Measurements from ENCODE around the gene DNM3. TPM values are rescaled to one million over a fixed set of nuclear protein-coding genes. Genes with fewer than 3 reads are reported as not detected.

DNM3 gene
- total and polyA plus RNA-seq, 10 of the 15 experiments (the other 5 are each of a cell fraction or from before 2014, with no cell fraction given) = 0.03 to 1.5 (median 0.08) TPM; not detected in 3

GRCh38 chr1:172308577-172308976, 467.3 kb downstream of the DNM3 start:
- DNase-seq (ENCODE audit: low read depth, low spot score) (no peak), ATAC-seq (no peak), FAIRE-seq (no peak)
- ChIA-PET POLR2A (interaction anchor here (0.8 kb wide), 1 partner anchor 11 kb away, joined by 4 read pairs; no protein-coding TSS in a partner anchor), CTCF (interaction anchor here (0.7 to 1.2 kb wide), 6 partner anchors 15 to 1063 kb away, joined by 3 read pairs; no protein-coding TSS in a partner anchor), SMC1A (ENCODE audit: uncharacterized antibody, unreplicated experiment) (interaction anchor here (0.7 to 1.4 kb wide), 5 partner anchors 15 to 90 kb away, joined by 3 to 4 read pairs (median 3); no protein-coding TSS in a partner anchor), RAD21 (ENCODE audit: unreplicated experiment) (interaction anchor here (0.9 kb wide), 1 partner anchor 72 kb away, joined by 4 read pairs; no protein-coding TSS in a partner anchor)
- BruUV-seq (replicated peaks) = no TSS peak
- in situ Hi-C loops (cut with MboI) = no loop called here
- Histone ChIP-seq H3K9me3 (replicated peaks; ENCODE audit: control insufficient read depth, insufficient read depth, low read length) (no peaks in the 10 kb centered on the region), H3K4me1 (ENCODE audit: control insufficient read depth, insufficient read depth, low read length) (no peaks in the 10 kb centered on the region), H2AFZ (ENCODE audit: control insufficient read depth, low read depth, low read length) (no peak overlapping the region), H3K27ac (ENCODE audit: control insufficient read depth, insufficient read depth) (no peak overlapping the region), H3K4me3 (no peak overlapping the region), H3K9ac (ENCODE audit: control insufficient read depth, insufficient read depth, low read length) (no peak overlapping the region), H4K20me1 (ENCODE audit: control insufficient read depth, insufficient read depth) (no peaks in the 10 kb centered on the region), H3K79me2 (ENCODE audit: control insufficient read depth, insufficient read depth, low read length) (no peaks in the 10 kb centered on the region), H3K27me3 (replicated peaks in 1 of 2; ENCODE audit: control insufficient read depth in 2 of 2, insufficient read depth in 2 of 2, low read length in 1 of 2) (no peaks in the 10 kb centered on the region), H3K4me2 (ENCODE audit: control insufficient read depth, insufficient read depth) (no peak overlapping the region), H3K36me3 (ENCODE audit: control insufficient read depth in 2 of 2, insufficient read depth in 2 of 2, low read length in 1 of 2) (no peaks in the 10 kb centered on the region)
- WGBS (ENCODE audit: insufficient coverage, insufficient replicate concordance, low lambda C conversion rate, missing lambda C conversion rate) = 70% methylated on average over 4 of the region's 4 CpGs
- intact Hi-C loops (cut with micrococcal nuclease; ENCODE audit: unreplicated experiment) = no loop called here
- no peak for TF ChIP-seq NR2C2 (IDR thresholded peaks at IDR 0.05; ENCODE audit: borderline replicate concordance, control insufficient read depth, insufficient read length, low read depth)
- no peak for TF ChIP-seq BHLHE40 (IDR thresholded peaks at IDR 0.05; ENCODE audit: borderline replicate concordance in 1 of 2, low read depth in 2 of 2, low read length in 1 of 2)
- no peak for TF ChIP-seq TARDBP (IDR thresholded peaks at IDR 0.05; ENCODE audit: borderline replicate concordance)
- no peak for TF ChIP-seq MTA2 (IDR thresholded peaks at IDR 0.05; ENCODE audit: low read depth)
- no peak for TF ChIP-seq CEBPZ (IDR thresholded peaks at IDR 0.05; ENCODE audit: low read depth, low read length)
- no peak for TF ChIP-seq FOXK2 (IDR thresholded peaks at IDR 0.05)
- TF ChIP-seq BCL11A (IDR thresholded peaks at IDR 0.05; ENCODE audit: low read depth, low read length) = no peak
- no peak for TF ChIP-seq GATAD2B (conservative IDR thresholded peaks at IDR 0.05; ENCODE audit: low read depth)
- TF ChIP-seq ZBTB11 (CRISPR knock-in tag; IDR thresholded peaks at IDR 0.05) = no peak
- TF ChIP-seq MXI1 (IDR thresholded peaks at IDR 0.05; ENCODE audit: low read depth, low read length) = no peak
- no peak for TF ChIP-seq RELB (IDR thresholded peaks at IDR 0.05; ENCODE audit: low read depth)
- TF ChIP-seq ZBTB4 (CRISPR knock-in tag; IDR thresholded peaks at IDR 0.05) = no peak

All from GM12878 (cell line).